Skin epidermis (tissue), 12 donors: ENCODE data around the gene EGFL8.
A peak's percentile ranks its signal among the peaks of the same experiment; 100 is the strongest.
"Not testable (repeated sequence)": the region's sequence is repeated elsewhere in the genome, so short reads cannot be mapped to it uniquely, and the experiment has no call there.

Experiments
- H3K27ac ChIP-seq, 21 experiments: fragments of 200-600 bp; sonication (generic) in 11 of 21; one replicate each; pipeline ENCODE4 v1.5.0; 2020; ENCODE audit warnings: mild to moderate bottlenecking in 3 of 21, inconsistent platforms in 2 of 21, moderate library complexity in 2 of 21
- H3K4me3 ChIP-seq, 7 experiments: fragments of 200-600 bp; sonication (generic) in 2 of 7; one replicate each; pipeline ENCODE4 v1.5.0; 2020; ENCODE audit warnings: inconsistent platforms in 2 of 7, mild to moderate bottlenecking in 2 of 7, moderate library complexity in 1 of 7

The EGFL8 gene

DNA sequence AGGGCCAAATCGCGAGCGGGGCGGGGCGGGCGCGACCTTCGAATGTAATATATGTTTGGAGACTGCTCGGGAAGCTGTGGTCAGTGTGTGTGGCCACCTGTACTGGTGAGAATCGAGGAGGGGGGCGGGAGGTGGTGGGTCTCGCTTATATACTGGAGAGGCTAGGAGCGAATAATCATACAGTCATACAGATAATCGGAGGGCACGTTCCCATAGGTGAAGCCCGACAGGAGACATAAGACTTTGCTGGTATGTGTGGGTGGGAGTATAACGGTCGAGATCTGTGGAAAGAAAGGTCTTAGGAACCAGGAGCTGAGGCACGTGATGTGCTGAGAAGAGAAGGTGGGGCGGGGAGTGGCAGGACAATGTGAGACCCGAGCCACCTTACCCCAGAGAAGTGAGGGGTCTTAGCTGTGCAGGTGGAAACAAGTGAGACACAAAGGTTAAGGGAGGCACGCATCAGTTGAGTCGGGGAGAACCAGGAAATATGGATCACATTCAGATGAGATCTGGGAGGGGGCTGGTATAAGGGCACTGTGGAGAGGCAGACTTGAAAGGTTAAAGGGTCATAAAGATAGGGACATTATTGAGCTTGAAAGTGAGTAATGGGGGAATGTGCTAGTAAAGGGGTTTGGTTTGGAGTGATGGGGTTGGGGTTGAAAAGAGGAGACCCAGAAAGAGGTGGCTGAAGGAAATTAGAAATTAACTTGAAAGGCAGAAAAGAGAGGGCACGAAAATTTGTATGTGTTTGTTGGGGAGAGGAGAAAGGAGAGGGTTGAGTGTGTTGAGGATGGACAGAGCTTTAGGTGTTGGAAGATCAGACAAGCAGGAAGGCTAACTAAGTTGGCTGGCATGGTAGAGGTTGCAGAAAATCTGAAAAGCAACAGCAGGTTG lies 14.4 kb downstream of the EGFL8 start:
- peak overlapping the region; percentile 49 to 93 (median 80) for H3K4me3 ChIP-seq
- H3K27ac ChIP-seq = peak overlapping the region; percentile 14 to 99 (median 92)

DNA sequence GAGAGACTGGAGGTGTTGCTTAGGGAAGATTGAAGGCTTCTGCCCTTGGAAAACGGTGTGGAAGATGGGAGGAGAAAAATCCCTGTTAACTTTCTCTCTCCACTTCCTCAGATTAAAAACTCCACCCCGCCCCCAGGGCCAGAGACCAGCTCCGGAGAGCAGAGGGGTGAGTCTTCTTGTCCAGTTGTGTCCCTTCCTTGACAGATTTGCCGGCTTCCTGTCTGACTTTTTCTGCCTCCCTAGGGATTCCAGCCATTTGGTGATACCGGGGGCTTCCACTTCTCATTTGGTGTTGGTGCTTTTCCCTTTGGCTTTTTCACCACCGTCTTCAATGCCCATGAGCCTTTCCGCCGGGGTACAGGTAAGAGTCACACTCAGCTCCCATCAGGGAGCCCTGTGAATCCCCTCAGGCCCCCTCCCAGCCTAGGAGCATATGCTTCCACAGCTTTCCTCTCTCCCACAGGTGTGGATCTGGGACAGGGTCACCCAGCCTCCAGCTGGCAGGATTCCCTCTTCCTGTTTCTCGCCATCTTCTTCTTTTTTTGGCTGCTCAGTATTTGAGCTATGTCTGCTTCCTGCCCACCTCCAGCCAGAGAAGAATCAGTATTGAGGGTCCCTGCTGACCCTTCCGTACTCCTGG lies 15.5 kb downstream of the EGFL8 start:
- H3K4me3 ChIP-seq = no peak overlapping the region
- peak overlapping the region in 9 of 21 experiments; percentile 8 to 99 (median 82) for H3K27ac ChIP-seq

DNA sequence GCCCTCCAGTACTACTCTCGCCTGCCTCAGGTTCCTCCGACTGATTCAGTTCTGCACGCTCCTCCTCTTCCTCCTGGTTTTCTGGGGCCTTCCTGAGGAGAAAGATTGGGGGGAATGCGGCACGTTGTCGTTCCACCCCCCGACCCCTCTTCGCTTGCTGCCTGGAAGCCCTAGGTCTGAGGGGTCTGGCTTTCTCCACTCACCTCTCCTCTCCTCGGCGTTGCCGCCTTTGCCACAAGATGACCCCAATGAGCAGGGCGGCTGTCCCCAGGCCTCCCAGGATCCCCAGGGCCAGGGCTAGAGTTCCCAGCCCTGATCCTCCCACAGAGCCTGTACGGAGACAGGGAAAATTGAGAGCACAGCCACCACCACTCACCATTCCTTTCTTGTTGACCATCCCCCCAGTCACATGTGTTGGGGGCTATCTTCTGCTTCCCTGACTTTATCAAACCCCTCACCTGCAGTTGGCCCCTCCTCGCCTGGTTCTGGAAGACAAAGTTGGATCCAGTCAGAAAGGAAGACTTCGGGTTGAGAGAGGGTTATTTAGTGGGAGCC lies 16.8 kb downstream of the EGFL8 start:
- Histone ChIP-seq H3K4me3 (no peak overlapping the region), H3K27ac (peak overlapping the region in 5 of 21 experiments; percentile 4 to 78 (median 29))

DNA sequence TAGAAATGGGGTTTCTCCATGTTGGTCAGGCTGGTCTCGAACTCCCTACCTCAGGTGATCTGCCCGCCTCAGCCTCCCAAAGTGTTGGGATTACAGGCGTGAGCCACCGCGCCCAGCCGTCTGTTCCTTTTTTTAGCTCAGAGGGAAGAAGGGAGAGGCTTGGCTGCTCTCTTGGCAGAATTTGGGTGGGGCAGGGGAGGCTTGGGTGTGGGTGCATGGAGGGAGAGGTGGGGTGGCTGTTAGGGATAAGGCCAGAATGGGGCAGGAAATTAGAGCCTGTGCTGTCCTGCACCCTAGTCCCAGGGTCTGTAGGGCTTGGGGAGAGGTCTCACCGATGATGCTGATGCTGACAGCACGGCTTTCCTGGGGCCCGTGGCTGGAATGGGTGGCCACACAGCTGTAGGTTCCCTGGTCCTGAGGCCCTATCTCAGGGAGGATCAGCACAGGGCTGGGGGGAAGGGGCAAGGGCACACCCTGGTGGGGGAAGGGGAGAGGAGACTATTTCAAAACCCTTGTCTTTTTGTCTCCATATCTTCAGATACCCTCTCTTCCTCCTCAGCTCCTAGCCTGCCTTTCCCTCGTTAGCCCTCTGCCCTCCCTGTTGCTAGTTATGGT lies 17.6 kb downstream of the EGFL8 start:
- Histone ChIP-seq H3K27ac (peak overlapping the region in 10 of 21 experiments; percentile 10 to 78 (median 40)), H3K4me3 (no peak overlapping the region)

DNA sequence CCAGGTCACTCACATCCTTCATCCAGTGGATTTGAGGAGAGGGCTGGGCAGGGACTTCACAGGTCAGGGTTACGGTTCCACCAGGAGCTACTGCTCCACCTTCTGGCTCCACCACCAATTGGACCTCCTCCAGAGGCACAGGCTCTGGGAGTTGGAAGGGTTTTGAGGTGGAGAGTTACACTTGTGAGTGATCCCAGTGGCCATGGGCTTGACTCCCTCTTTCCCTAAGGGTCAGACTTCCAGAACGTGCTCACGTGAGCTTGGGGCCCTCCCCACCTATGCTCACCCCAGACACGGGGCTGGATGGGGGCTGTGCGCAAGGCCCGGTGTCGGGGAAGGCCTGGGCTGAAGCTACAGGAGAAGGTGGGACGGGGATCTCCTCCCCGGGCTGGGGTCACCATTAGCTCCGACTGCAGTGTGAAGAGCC lies 18.2 kb downstream of the EGFL8 start:
- no peak overlapping the region for H3K4me3 ChIP-seq
- H3K27ac ChIP-seq = peak overlapping the region in 10 of 21 experiments; percentile 10 to 78 (median 38)

DNA sequence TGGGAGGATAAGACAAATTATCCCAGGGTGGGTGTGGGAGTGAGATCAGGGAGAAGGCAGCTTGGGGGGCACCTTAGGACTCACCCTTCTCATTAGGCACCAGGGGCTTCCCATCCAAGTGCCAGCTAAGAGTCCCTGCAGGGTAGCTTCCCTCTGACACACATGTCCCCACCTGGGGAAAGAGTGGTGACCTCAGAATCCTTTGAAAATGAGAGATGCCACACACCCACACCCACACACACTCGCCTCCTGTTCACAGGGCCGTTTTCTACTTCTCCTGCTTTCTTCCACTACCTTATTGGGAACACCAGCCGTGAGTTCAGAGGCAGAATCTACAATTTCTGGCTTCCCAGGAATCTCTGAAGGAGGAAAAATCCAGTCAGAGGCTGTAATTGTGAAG lies 18.6 kb downstream of the EGFL8 start:
- peak overlapping the region in 12 of 21 experiments; percentile 8 to 78 (median 44) for H3K27ac ChIP-seq
- H3K4me3 ChIP-seq = no peak overlapping the region

DNA sequence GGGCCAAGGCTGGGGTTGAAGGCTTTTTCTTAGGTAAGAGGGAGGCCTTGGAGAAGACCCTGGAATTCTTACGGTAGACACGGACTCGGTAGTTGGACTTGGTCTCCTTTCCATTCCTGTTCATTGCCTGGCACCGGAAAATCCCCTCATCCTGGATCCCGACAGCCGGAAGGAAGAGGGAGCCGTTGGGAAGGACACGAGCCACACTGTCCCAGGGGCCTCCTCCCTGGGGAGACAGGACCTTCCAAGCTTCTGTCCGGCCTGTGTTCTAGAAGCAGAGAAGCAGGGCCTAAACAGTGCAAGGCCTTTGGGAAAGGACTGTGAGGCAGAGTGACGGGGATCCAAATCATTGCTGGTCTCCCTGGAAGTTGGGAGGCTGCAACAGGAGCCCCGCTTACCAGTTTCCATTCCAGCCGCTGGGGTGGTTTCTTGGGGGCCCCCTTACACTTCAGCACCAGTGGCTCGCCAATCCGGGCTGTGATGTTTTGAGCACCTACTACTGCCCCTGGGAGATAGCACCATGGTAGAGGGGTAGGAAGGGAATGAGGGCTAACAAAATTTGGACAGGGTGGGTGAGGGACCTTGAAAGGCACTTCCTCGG lies 19.2 kb downstream of the EGFL8 start:
- H3K27ac ChIP-seq = peak overlapping the region in 12 of 21 experiments; percentile 10 to 78 (median 44)
- H3K4me3 ChIP-seq = no peak overlapping the region

DNA sequence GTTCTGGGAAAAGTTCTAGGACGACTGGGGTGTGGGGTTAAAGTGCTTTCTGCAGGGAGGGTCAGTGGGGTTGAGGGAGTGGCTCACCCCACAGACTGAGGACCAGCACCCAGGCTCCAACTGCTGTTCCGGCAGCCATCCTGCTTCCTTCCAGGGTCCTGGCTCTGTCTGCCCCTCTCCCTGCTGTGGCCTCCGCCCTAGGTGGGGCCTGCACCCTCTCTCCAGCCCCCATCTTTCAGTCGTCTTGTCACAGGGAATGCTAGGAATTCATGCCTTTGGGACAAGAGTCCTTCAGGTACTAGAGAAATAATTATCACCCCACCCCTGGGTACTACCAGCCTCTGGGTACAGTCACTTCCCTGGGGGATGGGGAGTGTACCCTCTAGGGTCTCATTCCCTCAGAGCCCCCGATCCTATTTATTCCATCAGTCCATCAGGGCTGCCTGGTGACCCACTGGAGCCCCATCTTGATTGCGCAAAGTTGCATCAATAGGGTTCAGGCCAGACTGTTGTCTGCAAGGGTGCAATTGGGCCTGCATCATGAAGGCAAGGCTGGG lies 19.8 kb downstream of the EGFL8 start, which contains the start of gene AGER:
AGER (minus strand) TSS at position 170 of the 557 bp plus-strand sequence; CDS start at position 139, 31 bp downstream.
- no peak within 1 kb of the TSS for H3K4me3 ChIP-seq
- H3K27ac ChIP-seq = peak within 1 kb of the TSS in 13 of 21 experiments; percentile 7 to 100 (median 50)

DNA sequence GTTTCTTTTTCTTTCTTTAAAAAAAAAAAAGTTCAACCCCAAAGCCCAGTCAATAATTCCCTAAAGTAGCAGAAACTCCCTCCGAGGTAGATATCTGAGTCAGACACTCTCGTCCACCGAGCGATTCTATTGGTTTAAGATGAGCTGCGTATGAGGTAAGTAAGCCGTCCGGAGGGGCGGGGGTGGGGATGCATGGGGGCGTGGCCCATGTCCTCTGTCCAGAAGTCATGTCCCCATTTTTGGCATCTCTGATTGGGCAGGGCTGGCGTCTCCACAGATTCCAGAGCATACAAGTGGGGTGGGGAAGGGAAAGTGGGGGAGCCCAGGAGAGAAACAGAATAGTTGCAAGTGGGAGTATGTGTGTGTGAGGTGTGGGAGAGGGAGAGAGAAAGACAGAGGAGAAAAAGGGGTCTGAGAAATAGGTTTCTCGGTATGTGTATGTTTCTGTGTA lies 21.3 kb downstream of the EGFL8 start:
- H3K4me3 ChIP-seq = not testable (repeated sequence)
- peak overlapping the region in 15 of 21 experiments; percentile 7 to 100 (median 65) for H3K27ac ChIP-seq

DNA sequence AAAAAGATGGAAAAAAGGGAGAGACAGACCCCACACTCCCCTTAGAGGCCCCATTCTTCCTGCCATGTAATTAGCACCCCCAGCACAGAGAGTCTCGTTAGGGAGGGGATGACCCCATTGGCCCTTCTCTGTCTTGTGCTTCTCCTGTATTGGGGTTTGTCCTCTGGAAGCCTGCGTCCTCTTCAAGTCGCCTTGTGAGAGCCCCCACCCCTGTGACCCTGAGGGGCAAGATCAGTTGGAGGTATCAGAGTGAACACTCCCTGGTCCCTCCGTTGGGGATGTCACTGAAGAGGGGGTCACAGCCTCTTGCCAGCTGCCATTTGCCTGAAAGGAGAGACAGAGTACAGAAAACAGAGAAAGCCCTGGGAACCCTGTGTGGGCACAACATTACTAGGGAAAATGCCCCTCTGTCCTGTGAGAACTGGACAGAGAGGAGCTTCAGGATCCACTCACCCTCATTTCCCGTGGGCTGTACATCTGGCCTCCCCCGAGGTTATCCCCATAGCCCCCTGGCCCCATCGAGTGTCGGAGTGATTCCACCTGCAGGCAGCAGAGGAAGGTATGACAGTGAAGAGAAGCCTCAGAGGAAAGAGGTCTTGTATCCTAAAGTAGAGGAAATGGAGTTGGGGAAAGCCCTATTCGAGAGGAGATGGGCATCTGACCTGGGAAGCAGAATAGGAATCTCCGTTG lies 21.9 kb downstream of the EGFL8 start:
- H3K4me3 ChIP-seq = not testable (repeated sequence)
- peak overlapping the region in 16 of 21 experiments; percentile 7 to 100 (median 63) for H3K27ac ChIP-seq

DNA sequence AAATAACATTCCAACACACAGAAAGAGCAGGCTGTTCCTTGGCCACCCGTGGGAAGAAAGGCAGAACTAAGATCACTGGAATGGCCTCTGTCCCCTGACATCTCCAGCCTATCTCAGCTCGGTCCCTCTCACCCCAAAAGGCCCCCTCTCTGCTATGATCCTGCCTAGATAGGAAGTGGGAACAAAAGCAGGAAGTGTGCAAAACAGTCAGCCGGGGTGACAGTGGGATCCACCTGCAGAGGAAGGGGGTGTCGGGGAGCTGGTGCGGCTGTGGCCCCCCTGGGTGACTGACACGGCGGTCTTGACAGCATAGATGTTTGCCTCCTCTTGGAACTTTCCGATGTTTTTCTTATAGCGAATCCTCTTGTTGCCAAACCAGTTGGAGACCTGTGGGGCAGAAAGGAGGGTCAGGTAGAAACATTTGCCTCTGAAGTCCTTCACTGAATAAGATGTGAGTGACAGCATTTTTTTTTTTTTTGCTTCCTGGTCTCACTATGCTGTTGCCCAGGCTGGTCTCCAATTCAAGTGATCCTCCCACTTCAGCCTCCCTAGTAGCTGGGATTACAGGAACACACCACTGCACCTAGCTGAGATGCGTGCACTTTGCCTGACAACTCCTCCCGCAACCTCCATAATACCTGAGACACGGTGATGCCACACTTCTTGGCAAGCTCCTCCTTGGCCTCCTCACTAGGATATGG lies 22.8 kb downstream of the EGFL8 start:
- peak overlapping the region in 16 of 21 experiments; percentile 7 to 100 (median 63) for H3K27ac ChIP-seq

DNA sequence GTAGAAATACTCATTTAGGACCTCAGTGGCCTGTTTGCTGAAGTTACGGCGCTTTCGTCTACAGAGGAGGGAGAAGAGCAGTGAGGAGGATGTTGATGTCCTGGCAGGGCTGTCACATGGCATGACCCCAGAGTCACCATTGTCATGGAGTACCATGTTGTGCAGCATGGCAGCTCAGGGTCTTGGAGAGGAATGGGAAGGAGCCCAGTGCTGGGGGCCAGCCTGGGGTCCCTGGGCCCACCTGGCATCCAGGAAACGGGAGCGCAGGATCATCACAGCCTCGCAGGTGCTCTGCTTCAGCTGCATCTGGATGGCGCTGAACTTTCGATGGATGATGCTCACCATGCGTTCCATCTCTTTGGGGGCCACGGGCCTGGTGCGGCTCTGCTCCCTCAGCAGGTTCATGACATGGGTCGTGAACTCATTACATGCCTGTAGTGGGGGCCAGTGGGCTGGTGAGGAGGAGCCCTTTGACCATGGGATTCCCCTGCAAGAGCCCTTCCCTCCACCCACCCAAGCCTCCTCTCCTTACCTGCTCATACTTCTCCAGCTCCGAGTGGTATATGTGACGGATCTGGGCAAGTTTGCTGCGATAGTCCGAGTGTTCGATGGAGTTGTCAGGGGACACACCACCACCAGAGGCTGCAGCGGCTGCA lies 23.5 kb downstream of the EGFL8 start:
- H3K27ac ChIP-seq = peak overlapping the region in 15 of 21 experiments; percentile 95 to 100 (median 99)
- H3K4me3 ChIP-seq = peak overlapping the region in 4 of 7 experiments; percentile 69 to 83 (median 72)

More for the DNA sequence above, 22.8 kb downstream of the EGFL8 start:
- H3K4me3 ChIP-seq = no peak overlapping the region

DNA sequence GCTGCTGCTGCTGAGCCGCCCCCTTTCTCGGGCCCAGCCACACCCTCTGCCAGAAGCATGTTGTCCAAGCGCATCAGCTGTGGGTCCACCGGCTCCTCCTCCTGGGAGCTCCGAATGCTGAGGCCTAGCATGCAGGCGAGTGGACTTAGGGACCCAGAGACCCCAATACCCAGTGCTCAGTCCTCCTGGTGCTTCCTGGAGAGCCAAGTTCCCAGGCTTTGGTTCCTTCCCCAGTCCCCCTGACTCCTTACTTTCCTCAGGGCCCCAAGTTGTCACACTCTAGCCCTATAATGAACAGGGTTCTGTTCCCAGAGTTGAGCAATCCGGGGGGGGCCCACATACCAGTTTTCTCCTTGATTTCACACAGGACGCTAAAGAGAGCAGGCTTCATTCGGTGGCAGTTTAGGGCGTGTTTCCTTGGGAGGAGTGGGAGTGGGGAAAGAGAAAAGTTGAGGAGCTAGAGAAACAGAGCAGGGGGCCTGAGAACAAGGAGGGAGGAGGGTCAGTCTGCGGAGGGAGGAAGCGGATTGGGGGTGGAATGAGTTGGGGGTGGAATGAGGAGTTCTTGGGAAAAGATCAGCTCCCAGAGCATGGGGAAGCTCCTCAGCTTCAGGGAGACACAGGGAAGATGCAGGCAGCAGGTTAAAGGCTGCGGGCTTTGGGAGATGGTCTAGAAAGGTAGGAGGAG lies 24.1 kb downstream of the EGFL8 start:
- Histone ChIP-seq H3K4me3 (peak overlapping the region; percentile 69 to 92 (median 74)), H3K27ac (peak overlapping the region in 20 of 21 experiments; percentile 94 to 100 (median 99))

DNA sequence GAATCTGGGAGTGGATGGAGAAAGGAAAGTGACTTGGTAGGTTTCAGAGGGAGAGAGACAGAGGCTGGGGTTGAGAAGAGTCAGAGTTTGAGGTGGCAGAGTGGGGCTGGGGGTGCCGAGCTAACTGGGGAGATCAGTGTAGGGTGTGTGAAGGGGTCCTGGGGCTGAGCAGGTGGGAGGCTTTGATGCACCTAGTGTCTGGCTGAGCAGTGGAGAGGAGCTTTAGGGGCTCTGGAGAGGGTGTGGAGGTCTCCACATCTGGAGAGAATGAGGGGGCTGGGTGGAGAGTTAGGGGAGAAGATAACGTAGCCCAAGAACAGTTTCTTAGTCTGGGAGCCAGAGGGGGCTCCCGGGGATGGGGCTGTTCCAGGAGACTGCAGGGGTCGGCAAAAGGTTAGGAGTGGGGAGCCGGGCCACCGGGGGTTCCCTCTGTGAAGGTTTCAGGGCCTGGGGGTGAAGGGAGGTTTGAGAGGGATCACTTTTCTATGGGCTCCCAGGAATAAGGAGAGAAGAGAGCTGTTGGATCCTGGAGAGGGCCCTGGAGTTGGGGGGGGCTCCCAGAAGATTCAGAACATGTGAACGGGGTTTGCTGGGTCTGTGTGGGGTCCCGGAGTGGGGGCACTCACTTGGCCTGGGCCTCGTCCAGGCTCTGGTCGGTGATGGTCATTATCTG lies 24.8 kb downstream of the EGFL8 start:
- peak overlapping the region; percentile 69 to 92 (median 74) for H3K4me3 ChIP-seq
- peak overlapping the region; percentile 93 to 100 (median 99) for H3K27ac ChIP-seq

DNA sequence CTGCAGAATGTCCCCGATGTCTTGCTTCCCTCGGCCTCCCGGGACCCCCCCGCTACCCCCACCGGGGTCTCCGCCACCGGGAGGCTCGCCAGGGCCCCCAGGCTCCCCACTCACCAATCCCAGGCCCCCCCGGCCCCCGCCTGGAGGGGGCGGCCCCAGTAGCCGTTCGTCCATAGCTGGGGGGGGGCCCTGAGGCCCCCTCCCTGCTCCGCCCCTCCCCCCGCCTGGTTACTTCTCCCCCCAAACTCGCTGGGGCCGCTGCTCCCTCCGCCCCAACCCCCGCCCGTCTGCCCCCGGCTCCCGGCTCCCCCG lies 25.3 kb downstream of the EGFL8 start:
- H3K4me3 ChIP-seq = peak overlapping the region; percentile 69 to 92 (median 74)
- H3K27ac ChIP-seq = peak overlapping the region; percentile 93 to 100 (median 99)
